Epidermal melanocyte (primary cell): ENCODE data around the gene SUCLG2.

ENCODE experiments used
- DNase-seq: peaks from one replicate; pipeline ENCODE4 v3.0.0; 2011; ENCODE audit warnings: low spot score; ENCODE audit not compliant: insufficient read length

Gene SUCLG2

DNA sequence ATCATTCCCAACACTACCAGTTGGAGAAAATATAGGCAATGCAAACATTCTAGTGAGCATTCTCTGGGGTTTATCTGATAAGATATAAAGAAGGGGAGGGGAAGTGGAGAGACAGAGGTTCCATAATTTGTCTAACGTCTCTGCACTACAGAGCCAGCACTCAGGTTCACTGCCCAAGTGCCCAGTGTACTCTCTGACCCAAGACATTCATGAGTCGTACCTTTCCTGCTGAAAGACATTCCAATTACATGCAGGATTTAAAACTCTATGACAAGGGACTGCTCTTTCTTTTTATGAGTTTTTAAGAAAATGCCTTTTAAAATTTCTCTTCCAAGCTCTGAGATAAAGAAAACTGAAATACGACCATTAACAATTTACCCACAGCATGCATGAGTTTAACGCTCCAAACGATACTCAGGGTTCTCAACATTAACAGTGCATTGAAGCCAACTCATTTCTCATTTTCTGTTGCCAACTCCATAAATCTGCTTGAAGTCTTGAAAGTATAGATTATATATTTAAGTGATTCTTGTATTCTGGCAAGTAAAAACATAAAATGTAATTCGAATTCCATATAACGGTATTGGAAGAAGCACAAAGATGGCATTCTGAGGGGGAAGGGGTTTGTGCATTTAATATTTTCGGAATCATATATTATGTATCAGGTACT lies 193.4 kb downstream of the SUCLG2 start:
- no peak for DNase-seq

DNA sequence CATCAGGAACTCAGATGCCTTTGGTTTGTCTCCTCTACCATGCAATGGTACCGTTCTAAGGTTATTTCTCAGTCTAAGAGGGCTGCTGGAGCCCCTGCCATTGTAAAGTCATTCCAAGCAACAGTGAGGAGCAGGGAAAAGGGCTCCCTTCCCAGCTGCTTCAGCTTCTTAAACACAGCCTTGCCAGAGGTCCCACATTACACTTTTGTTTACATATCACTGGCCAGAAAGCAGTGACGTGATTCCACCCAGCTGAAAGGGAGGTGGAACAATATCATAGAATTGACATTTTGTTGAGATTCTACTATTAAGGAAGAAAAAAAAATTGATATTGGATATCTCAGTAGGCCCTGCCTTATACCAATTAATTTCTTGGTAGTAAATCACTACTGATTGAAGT lies 194.6 kb downstream of the SUCLG2 start:
- DNase-seq: no peak

DNA sequence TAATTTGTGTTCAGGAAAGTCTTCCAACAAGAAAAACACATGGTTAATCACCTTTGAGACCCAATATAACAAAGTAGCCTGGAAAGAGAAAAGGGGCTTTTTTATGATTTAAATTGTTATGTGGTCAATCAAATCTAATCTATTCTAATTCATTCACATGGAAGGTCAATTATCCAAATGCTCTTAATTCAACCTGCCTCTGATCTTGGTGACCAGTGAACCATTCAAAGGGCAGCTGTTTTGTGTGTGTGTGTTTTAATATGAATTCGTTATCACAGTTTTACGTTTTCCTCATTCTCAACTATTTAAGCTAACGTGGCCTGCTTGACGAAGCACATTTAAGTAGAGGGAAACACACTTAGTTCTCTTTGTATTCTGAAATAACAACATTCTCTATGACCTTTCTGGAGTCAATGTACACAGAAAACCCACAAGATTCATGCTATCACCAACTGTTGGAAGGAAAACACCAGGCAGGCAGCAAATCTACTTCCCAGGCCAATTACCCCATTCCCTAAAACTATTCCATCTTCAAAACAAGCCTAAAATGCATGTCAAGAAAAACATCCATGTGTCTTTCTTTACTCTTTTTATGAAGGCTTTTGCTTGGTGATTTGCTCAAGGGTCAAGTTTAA lies 195.4 kb downstream of the SUCLG2 start:
- DNase-seq: no peak

DNA sequence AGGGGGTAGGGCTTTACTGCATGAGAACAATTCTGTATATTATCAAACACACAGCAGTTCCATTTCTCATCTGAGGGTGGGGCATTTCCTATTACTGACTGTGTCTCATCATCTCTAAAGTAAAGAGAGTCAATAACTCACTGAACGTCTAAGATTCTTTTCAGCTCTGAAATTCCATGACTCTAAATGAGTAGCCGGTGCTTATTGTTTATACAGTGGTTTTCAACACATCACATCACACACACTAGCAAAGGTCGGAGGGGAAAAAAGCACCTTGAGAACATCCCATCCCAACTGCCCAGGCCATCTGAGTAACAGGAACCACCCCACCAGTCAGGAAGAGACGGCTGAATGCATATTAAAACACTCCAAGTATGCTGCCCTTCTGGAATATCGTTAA lies 196.0 kb downstream of the SUCLG2 start:
- DNase-seq: no peak

DNA sequence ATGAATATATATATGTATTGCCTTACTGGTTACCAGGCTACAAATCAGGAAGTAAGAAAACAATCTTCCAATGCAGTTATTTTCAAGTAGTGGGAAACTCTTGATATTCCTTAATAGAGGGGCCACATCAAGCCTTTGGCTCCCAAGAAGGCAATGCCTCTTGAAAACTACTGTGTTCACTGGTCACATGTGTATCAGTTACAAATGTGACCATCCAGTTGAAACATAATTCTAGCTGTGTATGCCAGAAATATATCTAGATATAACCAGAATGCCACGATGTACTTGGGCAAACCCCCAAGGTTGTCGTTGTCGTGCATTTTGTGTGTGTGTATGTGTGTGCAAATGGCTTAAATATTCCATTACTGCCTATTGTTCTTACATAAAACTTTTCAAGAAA lies 200.8 kb downstream of the SUCLG2 start:
- DNase-seq: no peak

DNA sequence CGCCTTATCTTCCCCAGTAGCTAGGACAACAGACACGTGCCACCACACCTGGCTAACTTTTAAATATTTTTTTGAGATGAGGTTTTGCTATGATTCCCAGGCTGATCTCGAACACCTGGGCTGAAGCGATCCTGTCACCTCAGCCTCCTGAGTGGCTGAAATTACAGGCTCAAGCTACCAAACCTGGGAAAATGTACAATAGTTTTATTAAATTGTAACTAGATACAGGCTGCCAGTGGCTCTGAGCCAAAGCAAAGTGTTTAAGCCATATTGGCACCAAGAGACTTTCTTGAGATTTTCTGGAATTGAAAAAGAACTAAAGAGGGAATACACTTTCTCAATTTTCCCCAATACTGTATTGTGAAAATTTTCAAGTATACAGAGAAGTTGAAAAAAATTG lies 204.3 kb downstream of the SUCLG2 start:
- DNase-seq: no peak

DNA sequence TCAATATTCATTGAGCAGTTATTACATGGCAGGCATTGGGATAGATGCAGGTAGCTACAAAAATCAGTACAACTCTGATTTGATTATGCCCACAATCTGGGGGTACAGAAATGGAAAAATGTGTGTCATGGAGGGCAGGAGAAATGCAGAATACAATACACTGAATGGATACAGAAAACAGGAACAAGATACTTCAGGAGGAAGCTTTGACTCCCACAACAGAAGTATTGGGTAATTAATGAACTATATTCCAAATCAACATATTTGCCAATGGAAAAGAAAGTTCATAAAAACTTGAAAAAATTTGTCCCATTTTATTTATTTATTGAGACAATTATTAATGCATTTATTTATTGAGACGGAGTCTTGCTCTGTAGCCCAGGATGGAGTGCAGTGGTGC lies 207.0 kb downstream of the SUCLG2 start:
- DNase-seq: no peak

DNA sequence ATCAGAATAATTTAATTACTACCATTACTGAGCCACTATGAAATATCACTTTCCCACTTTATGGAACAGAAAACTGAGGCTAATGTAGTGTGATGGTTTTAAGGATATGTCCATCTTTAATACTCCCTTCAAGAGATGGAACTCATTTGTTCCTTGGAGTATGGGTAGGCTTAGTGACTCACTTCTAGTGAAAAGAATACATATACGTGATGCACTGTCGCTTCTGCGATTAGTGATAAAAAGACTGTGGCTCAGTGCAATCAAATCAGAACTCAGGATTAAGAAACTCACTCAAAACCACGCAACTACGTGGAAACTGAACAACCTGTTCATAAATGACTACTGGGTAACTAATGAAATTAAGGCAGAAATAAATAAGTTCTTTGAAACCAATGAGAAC lies 216.6 kb downstream of the SUCLG2 start:
- DNase-seq: no peak

DNA sequence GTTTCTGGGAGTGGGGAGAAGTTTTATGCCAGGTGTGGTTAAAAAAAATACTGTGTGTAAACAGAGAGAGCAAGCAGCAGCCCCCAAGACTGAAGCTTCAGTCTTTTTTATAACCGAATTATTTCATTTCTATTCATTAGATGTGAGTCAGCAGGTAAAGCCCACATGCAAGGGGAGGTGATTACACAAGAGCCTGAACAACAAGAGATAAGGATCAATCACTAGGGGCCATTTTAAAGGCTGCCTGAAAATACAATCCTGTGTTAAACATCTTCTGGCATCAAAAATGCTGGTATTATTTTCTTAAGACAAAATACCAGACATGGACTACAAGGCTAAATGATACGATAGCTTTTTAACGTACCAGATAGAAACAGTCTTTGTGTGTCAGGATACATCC lies 217.3 kb downstream of the SUCLG2 start:
- no peak for DNase-seq

DNA sequence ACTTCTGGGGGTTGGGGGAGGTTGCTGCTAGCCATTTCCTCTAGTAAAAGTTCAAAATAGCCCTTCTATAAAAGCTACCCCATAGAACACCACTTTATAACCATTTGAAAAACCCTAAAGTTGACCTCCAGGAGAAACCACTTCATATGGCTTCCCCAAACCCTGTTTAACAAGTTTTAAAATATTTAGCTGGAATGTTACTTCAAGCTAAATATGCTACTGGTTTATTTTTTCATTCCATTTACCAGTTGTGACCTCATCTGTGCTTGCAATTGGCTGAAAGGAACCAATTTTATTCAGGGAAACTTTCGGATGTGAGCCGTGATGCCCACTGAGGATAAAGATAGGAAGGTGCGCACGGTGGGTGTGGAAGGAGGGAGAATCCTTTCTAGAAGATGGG lies 221.3 kb downstream of the SUCLG2 start:
- DNase-seq: no peak

DNA sequence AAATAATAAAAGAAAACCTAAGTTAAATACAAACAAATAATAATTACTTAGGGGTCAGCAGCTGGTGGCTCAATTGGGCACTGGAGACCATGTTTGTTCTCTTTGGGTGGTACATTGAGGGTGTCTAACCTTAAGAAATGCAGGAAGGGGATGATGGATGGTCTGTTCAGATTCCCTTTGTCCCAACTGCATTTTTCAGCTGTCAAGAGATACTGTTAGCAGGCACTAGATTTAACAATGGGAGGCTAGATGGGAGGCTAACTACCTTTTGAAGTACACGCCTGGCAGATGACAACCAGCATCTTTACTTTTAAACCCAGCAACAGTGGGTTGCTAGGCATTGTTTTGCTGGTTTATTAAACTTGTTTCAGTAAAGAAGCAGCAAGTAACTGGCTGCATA lies 222.5 kb downstream of the SUCLG2 start:
- no peak for DNase-seq

DNA sequence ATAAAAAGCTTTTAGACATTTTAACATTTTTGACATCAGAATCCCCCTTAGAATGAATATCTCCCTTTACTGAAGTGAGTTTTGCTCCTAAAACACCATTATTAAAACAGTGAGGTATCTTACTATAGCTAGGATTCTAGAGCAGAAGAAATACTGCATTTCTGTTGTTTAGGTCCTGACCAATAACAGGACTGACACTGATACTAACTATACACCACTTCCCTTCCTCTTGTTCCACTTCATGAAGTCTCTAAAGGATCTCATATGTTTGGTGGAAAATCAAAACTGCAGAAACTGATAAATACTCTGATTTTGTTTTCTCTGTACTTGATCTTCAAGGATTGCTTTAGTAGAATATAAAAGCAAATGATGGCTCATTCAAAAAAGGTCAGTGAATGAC lies 230.7 kb downstream of the SUCLG2 start:
- no peak for DNase-seq

DNA sequence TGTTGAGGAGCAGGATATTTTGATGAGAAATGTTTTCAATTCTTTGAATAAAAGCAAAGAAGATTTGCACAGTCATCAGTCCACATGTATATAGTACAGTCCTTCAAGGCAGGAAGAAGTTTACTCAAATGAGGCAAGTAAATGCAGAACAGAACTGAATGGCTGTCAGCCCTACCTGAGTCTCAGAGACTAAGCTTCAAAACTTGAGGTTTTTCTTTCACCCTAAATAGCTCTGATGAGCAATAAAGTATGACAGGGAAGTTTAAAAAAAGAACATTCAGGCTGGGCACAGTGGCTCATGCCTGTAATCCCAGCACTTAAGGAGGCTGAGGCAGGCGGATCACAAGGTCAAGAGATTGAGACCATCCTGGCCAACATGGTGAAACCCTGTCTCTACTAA lies 232.5 kb downstream of the SUCLG2 start:
- DNase-seq: no peak

DNA sequence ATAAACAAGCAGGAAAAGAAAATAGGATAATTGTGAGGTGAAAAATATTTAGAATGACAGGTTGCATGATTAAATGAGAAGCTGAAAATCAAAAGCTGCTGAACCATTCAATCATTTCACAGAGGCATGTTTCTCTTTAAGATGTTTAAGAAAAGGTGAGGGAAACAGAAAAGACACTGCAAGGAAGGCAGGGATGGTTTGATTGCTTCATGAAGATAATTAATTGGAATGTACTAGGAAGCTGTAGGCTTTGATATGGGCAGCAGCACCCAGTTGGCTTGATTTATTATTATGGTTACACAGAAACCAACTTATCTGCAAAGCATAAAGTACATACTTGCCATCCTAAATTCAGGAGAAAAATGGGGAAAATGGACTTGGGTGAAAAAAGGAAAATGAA lies 234.6 kb downstream of the SUCLG2 start:
- no peak for DNase-seq

DNA sequence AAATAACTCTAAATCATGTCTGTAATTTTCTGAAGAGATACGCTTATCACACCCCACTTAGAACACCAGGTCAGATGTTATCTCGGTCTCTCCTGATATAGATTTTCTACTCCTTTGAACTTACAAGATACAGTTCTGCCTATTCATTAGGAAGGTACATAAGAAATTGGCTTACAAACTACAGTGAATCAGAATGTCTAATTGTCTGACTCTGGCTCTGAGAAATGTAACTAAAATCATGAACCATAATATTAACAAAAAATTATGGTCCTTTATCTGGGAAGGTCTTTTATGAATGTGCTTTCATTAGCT lies 235.2 kb downstream of the SUCLG2 start:
- DNase-seq: no peak

DNA sequence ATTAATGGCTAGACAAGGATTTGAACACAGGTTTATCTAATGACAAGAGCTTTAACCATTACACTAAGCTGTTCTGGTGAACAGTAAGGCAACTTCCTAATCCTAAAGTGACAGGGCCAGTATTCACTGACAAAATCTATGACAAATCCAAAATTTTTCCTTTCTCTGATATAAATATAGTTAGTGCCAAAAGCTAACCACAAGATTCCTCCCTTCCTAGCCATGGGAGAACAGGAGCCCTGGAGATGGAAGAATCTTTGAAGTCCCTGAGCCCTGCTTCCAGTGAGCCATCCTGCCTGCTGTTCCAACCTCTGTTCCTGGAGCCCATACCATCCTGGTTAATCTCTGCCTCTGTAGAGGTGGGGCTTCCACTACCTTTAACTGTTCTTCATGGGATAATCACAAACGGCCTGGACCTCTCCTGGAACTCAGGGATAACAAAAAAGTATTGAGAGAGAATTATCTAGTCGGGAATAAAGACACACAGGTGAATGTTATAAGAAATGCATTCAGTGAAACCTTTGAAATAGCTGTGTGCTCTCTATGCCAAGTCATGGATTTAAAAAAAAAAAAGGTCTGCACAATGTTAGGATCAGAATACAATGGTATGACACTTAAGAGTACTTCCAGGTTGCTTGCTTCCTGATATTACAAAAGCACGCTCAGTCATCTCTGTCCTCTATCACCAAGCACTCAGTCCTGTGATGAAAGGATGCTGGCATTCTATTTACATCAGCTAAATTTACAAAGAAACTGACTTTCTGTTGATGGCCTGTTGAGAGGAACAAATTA lies 235.8 kb downstream of the SUCLG2 start:
- DNase-seq: no peak

DNA sequence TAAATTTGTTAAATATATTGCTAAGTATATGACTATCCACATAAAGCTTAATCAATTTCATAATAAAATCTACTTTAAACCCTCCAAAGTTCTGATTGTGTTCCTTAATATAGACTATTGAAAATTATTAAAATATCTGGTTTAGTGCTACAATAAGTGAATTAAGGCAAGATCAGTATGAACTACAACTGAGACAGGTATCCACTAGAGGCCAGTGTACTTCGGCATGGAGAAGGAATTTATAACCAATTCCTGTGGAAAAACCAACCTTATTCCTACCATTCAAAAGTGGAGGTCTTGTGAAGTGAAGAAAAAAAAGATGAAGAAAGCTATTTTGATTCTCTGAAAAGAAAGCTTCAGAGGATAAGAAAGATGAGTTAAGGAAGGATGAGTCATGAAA lies 237.7 kb downstream of the SUCLG2 start:
- DNase-seq: no peak

DNA sequence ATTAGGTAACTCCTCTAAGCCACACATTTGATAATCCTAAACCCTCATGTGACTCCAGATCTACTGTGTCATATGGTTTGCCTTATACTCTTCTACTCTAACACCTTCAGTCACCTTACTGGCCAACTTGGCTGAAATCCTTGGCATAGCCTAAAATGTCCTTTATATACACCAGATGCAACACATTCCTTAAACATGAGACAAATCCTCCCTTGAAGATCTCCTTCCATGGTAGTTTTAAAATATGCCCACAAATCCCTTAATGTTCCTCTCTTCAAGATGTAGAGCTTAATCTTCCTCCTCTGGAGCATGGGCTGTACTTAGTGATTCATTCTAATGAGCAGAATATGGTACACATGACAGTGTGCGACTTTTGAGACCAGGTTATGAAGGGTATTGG lies 238.9 kb downstream of the SUCLG2 start:
- no peak for DNase-seq

DNA sequence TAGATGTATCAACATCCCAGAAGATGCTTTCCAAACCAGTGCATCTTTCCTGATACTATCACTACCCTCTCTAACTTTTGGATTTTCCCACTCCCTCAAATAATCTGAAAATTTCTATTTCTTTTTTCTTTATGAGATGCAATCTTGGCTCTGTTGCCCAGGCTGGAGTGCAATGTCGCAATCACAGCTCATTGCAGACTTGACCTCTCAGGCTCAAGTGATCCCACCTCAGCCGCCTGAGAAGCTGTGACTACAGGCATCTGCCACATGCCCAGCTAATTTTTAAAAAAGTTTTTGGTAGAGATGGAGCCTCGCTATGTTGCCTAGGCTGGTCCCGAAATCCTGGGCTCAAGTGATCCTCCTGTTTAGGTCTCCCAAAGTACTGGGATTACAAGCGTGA lies 239.7 kb downstream of the SUCLG2 start:
- no peak for DNase-seq

DNA sequence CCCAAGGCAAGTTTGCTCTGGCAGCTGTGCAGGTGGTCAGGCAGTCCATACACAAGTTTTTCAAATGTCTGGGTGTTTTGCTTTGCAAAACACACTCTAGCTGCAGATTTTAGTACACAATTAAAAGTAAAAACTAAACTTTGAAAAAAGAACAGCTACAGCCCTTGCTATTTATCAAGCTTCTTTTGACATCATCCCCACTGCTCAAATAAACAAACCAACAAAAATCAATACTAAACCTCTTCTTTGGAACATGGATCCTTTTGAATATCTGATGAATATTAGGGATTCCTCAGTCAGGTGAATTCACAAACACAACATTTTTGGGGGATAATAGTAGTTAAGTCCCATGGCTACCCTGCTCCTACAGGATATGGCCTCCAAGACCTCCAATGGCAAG lies 249.2 kb downstream of the SUCLG2 start:
- no peak for DNase-seq

DNA sequence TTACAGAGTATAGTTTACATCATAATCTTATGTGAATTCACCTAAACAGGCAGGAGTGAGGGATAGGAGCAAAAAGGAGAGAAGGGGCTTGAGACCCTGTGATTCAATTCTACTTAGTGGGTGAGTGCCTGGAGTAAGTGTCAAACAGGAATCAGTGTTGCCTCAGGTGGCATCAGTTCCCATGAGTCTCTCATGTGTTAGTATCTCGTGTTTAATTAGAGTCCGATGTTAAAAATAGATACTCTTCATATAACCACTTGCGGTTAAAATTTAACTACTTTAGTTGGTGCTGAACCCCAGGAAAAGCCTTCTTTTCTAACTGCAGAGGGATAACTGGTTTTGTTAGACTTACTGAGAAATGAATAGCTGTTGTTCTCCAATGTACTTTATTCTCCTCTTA lies 251.5 kb downstream of the SUCLG2 start:
- DNase-seq: no peak

DNA sequence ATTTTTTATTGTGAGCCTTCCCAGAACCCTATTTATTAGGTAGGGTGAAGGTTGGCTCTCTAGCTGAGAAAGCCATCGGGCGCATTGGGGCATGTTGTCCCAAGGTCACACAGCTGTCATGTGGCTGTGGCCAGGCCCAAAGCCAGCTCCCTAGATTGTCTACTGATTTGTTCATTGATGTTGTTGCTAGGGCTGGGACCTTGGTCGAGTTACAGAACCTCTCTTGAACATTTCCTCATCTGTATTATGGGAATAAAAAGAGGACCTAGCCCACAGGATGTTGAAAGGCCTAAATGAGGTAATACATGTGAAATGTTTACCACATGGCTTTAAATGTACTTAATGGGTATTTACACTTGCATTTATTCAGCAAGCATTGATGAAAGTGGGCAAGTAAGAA lies 252.5 kb downstream of the SUCLG2 start:
- DNase-seq: no peak

DNA sequence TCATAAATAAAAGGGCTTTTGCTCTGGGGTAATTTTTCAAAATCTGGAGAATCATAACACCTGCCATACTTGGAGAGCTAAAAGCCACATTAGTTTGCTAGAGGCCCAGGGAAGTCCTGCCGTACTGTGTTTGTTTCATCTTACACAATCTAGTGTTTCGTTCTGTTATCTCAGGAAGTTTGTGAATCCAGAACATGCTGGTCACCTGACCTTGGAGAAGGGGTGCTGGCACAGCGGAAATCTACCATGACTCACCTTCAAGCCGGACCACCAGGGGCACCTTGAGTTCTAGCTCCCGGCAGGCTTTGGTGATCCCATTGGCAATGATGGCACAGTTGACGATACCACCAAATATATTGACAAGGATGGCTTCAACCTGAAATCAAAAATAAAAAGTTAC lies 253.9 kb downstream of the SUCLG2 start:
- no peak for DNase-seq
